Astrocyte of the spinal cord (primary cell): ENCODE data around the gene DDX6.
"Not testable (repeated sequence)": the region's sequence is repeated elsewhere in the genome, so short reads cannot be mapped to it uniquely, and the experiment has no call there.

Experiments
- DNase-seq: peaks from one replicate; pipeline ENCODE4 v3.0.0; 2011; ENCODE audit warnings: low read depth, low spot score
- H3K4me3 ChIP-seq: 2 replicates; pipeline ENCODE4 v1.5.1; 2011; ENCODE audit warnings: low read depth, mild to moderate bottlenecking, low read length, moderate library complexity
- in situ Hi-C: cut with HindIII; loops from 2 replicates; pipeline ENCODE4 v1.10.0; 2017; ENCODE audit warnings: low sequenced_read_pairs
- TF ChIP-seq, protein P1 (sequence below): IDR thresholded peaks from 2 replicates; pipeline ENCODE4 v1.5.1; 2012; ENCODE audit warnings: low read depth, mild to moderate bottlenecking, low read length, inconsistent platforms

The DDX6 gene, protein sequence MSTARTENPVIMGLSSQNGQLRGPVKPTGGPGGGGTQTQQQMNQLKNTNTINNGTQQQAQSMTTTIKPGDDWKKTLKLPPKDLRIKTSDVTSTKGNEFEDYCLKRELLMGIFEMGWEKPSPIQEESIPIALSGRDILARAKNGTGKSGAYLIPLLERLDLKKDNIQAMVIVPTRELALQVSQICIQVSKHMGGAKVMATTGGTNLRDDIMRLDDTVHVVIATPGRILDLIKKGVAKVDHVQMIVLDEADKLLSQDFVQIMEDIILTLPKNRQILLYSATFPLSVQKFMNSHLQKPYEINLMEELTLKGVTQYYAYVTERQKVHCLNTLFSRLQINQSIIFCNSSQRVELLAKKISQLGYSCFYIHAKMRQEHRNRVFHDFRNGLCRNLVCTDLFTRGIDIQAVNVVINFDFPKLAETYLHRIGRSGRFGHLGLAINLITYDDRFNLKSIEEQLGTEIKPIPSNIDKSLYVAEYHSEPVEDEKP

DNA sequence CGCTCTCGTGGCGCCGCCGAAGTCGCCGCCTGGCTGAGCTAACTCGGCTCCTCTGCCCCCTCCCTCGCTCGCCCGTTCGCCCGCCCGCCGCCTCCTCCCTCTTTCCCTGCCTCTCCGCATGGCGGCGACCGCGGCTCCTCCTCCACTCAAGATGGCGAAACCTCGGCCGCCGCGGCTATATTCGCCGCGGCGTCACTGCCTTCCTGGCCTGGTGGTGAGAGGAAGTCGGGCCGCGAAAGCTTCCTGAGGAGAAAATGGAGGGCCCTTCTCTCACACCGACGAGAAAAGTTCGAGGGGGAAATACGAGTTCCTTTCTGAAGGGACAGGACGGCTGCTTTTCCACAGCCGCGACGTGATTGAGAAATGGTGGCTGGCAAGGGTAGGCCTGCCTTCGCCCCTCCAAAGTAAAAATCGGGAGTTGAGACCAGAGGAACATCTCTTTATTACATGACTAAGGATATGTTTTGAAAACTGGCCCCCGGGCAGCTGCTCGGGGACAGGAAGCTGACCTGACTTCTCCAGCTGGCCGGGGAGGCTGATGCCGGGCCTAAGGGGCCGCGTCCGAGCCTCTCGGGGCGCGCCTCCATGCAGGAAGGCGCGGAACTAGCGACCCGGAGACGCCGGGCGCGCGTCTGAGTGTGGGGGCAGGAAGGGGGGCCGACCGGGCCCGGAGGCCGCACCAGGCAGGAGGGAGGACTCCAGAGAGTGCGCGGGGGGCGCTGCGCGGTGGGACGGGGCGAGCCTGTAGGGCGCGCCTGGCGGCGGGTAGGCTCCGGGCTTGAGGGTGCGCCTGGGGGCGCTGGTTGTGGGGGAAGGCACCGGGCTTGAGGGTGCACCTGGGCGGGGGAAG is at the start of gene DDX6:
Gene DDX6 (minus strand): TSS at position 54 of the 850 bp plus-strand sequence. CDS start 4,913 bp downstream, outside the sequence.
- peak within 1 kb of the TSS; percentile 83 for H3K4me3 ChIP-seq
- in situ Hi-C loops: no loop called here
- TF ChIP-seq, protein P1, sequence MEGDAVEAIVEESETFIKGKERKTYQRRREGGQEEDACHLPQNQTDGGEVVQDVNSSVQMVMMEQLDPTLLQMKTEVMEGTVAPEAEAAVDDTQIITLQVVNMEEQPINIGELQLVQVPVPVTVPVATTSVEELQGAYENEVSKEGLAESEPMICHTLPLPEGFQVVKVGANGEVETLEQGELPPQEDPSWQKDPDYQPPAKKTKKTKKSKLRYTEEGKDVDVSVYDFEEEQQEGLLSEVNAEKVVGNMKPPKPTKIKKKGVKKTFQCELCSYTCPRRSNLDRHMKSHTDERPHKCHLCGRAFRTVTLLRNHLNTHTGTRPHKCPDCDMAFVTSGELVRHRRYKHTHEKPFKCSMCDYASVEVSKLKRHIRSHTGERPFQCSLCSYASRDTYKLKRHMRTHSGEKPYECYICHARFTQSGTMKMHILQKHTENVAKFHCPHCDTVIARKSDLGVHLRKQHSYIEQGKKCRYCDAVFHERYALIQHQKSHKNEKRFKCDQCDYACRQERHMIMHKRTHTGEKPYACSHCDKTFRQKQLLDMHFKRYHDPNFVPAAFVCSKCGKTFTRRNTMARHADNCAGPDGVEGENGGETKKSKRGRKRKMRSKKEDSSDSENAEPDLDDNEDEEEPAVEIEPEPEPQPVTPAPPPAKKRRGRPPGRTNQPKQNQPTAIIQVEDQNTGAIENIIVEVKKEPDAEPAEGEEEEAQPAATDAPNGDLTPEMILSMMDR: peak; percentile 32
- peak; percentile 93 for DNase-seq

DNA sequence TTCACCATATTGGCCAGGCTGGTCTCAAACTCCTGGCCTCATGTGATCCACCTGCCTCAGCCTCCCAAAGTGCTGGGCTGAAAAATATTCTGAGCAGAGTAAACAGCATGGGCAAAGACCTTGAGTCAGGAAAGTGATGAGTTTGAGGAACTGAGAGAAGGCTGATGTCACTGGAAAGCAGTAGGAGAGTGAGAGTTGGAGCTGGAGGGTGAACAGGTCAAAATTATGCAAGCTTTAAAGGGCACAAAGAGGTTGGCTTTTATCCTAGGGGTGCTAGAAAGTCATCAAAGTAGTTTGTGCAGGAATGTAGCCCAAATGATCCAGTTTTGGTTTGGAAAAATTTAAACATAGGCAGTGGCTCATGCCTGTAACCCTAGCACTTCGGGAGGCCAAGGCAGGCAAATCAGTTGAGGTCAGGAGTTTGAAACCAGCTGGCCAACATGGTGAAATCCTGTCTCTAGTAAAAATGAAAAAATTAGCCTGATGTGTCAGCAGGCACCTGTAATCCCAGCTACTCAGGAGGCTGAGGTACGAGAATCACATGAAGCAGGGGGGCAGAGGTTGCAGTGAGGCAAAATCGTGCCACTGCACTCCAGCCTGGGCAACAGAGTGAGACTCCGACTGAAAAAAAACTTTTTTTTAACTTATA is 48.1 kb upstream of the DDX6 start:
- in situ Hi-C loops: no loop called here
- TF ChIP-seq, protein P1: no peak
- no peak for DNase-seq
- H3K4me3 ChIP-seq: no peak overlapping the region

DNA sequence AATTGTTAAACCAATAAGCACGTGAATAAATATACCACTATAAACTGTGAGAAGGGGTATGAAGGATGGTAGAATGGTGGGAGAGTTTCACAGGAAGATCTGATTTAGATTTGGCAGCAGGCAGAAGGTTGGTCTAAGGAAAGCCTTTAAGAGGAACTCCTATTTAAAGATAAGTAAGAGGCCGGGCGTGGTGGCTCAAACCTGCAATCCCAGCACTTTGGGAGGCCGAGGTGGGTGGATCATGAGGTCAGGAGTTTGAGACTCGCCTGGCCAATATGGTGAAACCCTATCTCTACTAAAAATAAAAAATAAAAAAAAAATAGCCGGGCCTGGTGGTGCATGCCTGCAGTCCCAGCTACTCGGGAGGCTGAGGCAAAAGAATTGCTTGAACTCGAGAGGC is 46.9 kb upstream of the DDX6 start:
- DNase-seq: no peak
- TF ChIP-seq, protein P1: no peak
- in situ Hi-C loops: no loop called here
- H3K4me3 ChIP-seq: no peak overlapping the region

DNA sequence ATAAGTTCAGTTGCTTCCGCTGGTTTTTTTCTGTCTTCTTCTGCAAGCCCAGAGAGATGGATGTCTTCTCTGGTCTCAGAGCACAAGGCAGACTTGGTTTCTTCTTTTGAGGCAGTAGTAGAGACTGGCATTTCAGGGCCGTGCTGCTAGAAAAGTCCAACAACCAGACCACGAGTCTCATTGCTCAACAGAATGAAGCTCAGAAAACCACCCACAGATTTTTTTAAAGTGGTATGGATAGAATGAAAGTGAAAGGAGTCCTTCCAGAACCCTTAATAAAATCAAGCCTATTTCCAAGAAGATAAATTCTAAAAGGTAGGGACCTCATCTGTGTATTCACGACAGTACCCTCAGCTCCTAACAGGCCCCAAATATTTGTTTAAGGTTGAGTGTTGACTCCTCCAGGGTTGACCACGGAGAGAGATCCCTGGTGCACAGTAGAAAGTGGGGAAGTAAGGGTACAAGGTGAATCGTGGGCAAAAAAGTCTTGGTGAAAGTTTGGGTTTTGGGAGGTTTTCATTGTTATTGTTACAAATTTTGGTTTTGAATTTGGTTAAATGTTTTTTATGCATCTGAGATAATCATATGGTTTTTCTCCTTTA is 43.6 kb upstream of the DDX6 start:
- in situ Hi-C loops: no loop called here
- DNase-seq: no peak
- H3K4me3 ChIP-seq: no peak overlapping the region
- TF ChIP-seq, protein P1: no peak

DNA sequence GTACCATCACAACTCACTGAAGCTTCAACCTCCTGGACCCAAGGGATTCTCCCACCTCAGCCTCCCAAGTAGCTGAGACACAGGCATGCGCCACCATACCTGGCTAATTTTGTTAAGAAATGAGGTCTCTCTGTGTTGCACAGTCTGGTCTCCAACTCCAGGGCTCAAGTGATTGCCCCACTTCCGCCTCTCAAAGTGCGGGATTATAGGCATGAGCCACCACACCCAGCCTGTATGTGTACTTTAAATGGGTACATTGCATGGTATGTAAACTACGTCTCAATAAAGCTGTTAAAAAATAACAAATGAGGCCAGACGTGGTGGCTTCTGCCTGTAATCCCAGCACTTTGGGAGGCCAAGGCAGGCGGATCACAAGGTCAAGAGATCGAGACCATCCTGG is 36.2 kb upstream of the DDX6 start:
- no peak overlapping the region for H3K4me3 ChIP-seq
- no peak for DNase-seq
- TF ChIP-seq, protein P1: no peak
- in situ Hi-C loops: no loop called here

DNA sequence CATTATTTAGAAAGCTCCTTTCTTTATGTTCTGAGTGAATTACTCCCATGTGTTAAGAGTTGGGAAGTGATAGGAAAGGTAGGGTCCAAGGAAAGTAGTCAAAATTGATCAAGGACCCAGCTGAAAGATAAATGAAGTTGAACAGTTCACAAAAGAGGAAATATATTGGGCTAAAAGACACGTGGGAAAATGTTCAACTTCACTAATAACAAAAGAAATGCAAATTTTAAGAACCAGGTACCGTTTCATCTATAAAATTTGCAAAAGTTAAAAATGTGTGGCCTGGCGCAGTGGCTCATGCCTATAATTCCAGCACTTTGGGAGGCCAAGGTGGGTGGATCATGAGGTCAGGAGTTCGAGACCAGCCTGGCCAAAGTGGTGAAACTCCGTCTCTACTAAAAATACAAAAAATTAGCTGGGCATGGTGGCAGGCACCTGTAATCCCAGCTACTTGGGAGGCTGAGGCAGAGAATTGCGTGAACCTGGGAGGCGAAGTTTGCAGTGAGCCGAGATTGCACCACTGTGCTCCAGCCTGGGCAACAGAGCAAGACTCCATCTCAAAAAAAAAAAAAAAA is 32.1 kb upstream of the DDX6 start:
- H3K4me3 ChIP-seq, in situ Hi-C loops, DNase-seq: not testable (repeated sequence)
